Neural progenitor cell (in vitro differentiated cells): ENCODE data around the gene EHBP1. TPM values are rescaled to one million over a fixed set of nuclear protein-coding genes. Genes with fewer than 3 reads are reported as not detected.

Source experiments
- DNase-seq: peaks from one replicate; pipeline ENCODE4 v3.0.0-alpha.2; 2016; ENCODE audit warnings: low spot score
- H2AFZ ChIP-seq: fragments of 200-600 bp; sonication (generic); replicated peaks from 2 replicates; pipeline ENCODE4 v1.6.1; 2016; ENCODE audit warnings: antibody characterized with exemption
- H3F3A ChIP-seq: fragments of 200-600 bp; sonication (generic); 2 replicates; pipeline ENCODE4 v1.6.1; 2016; ENCODE audit warnings: antibody characterized with exemption, low read depth
- H3K27ac ChIP-seq: fragments of 200-600 bp; sonication (generic); 2 replicates; pipeline ENCODE4 v1.5.1; 2016; ENCODE audit warnings: mild to moderate bottlenecking
- H3K27me3 ChIP-seq: fragments of 200-600 bp; sonication (generic); 2 replicates; pipeline ENCODE4 v1.6.1; 2016; ENCODE audit warnings: mild to moderate bottlenecking, moderate library complexity
- H3K36me3 ChIP-seq: fragments of 200-600 bp; sonication (generic); 2 replicates; pipeline ENCODE4 v1.5.1; 2016
- H3K4me1 ChIP-seq: fragments of 200-600 bp; sonication (generic); 2 replicates; pipeline ENCODE4 v1.6.1; 2016; ENCODE audit warnings: mixed run types
- H3K4me2 ChIP-seq: fragments of 200-600 bp; sonication (generic); 2 replicates; pipeline ENCODE4 v1.6.1; 2016
- H3K4me3 ChIP-seq: fragments of 200-600 bp; sonication (generic); 2 replicates; pipeline ENCODE4 v1.5.1; 2016
- H3K79me2 ChIP-seq: fragments of 200-600 bp; sonication (generic); 2 replicates; pipeline ENCODE4 v1.6.1; 2016; ENCODE audit warnings: low read depth
- H3K9ac ChIP-seq: fragments of 200-600 bp; sonication (generic); 2 replicates; pipeline ENCODE4 v1.6.1; 2016
- H3K9me3 ChIP-seq: fragments of 200-600 bp; sonication (generic); 2 replicates; pipeline ENCODE4 v1.5.1; 2016; ENCODE audit warnings: low read depth
- H4K20me1 ChIP-seq: fragments of 200-600 bp; sonication (generic); 2 replicates; pipeline ENCODE4 v1.6.1; 2016; ENCODE audit warnings: low read depth
- H3K27ac Mint-ChIP-seq: 3 replicates; pipeline ENCODE4 v1.8.0; 2021; ENCODE audit warnings: mixed read lengths
- H3K27me3 Mint-ChIP-seq: 2 replicates; pipeline ENCODE4 v1.8.0; 2022; ENCODE audit warnings: low read depth, mild to moderate bottlenecking, inconsistent platforms, moderate library complexity, mixed read lengths; ENCODE audit not compliant: insufficient read depth
- H3K36me3 Mint-ChIP-seq: 3 replicates; pipeline ENCODE4 v1.8.0; 2021; ENCODE audit warnings: mixed read lengths
- H3K4me1 Mint-ChIP-seq: 3 replicates; pipeline ENCODE4 v1.8.0; 2021; ENCODE audit warnings: mixed read lengths
- H3K4me3 Mint-ChIP-seq: 3 replicates; pipeline ENCODE4 v1.8.0; 2021; ENCODE audit warnings: mild to moderate bottlenecking, moderate library complexity, mixed read lengths
- H3K9me3 Mint-ChIP-seq: 3 replicates; pipeline ENCODE4 v1.8.0; 2020; ENCODE audit warnings: mixed read lengths
- CTCF ChIP-seq: fragments of 200-600 bp; sonication (generic); IDR thresholded peaks from 2 replicates; pipeline ENCODE4 v1.5.1; 2017; ENCODE audit warnings: antibody characterized with exemption, mild to moderate bottlenecking
- EZH2 ChIP-seq: fragments of 200-600 bp; sonication (generic); IDR thresholded peaks from 2 replicates; pipeline ENCODE4 v1.6.1; 2017; ENCODE audit warnings: antibody characterized with exemption, mild to moderate bottlenecking, moderate library complexity
- EZH2phosphoT487 ChIP-seq: fragments of 200-600 bp; sonication (generic); IDR thresholded peaks from 2 replicates; pipeline ENCODE4 v1.6.1; 2017; ENCODE audit warnings: antibody characterized with exemption
- total RNA-seq: library from RNA; depleted of rRNA; stranded (reverse); fragments of >200 nt; gene quantifications from 2 replicates; pipeline ENCODE4 v1.2.3, GENCODE V29; 2015; ENCODE audit warnings: low replicate concordance

The EHBP1 gene
- total RNA-seq, 1 donor from 2014 or later, result 65.8 TPM

- H3K27ac Mint-ChIP-seq, result peak overlapping the region; percentile 91
- TF ChIP-seq CTCF (no peak), EZH2 (no peak), EZH2phosphoT487 (no peak)
Observed at GRCh38 chr2:62991605-62992004, 286.1 kb downstream of the EHBP1 start.

GRCh38 chr2:62992561-62992960 is 287.0 kb downstream of the EHBP1 start:
- peak; percentile 67 for DNase-seq
- peak overlapping the region; percentile 71 for H3K4me2 ChIP-seq
- no peaks in the 10 kb centered on the region for H3K9me3 ChIP-seq
- H3K27me3 Mint-ChIP-seq, result no peaks in the 10 kb centered on the region
- H2AFZ ChIP-seq, result no peak overlapping the region
- peak overlapping the region; percentile 85 for H3K27ac ChIP-seq
- TF ChIP-seq EZH2phosphoT487, result no peak
- no peak for TF ChIP-seq EZH2
- no peak for TF ChIP-seq CTCF
- no peaks in the 10 kb centered on the region for H3K27me3 ChIP-seq
- peaks cover 39% of the 10 kb centered on the region for H3F3A ChIP-seq
- H3K79me2 ChIP-seq, result no peaks in the 10 kb centered on the region
- peaks cover 61% of the 10 kb centered on the region for H3K4me1 ChIP-seq
- peak overlapping the region; percentile 62 for H3K4me3 Mint-ChIP-seq
- H3K4me1 Mint-ChIP-seq, result peaks cover 76% of the 10 kb centered on the region
- peaks cover 4% of the 10 kb centered on the region for H3K36me3 ChIP-seq
- no peaks in the 10 kb centered on the region for H3K9me3 Mint-ChIP-seq
- H3K36me3 Mint-ChIP-seq, result peaks cover 9% of the 10 kb centered on the region
- H4K20me1 ChIP-seq, result peaks cover 3% of the 10 kb centered on the region
- no peak overlapping the region for H3K9ac ChIP-seq
- H3K27ac Mint-ChIP-seq, result peak overlapping the region; percentile 93
- H3K4me3 ChIP-seq, result peak overlapping the region; percentile 19

More at GRCh38 chr2:62991605-62992004, 286.1 kb downstream of the EHBP1 start:
- H3K4me1 Mint-ChIP-seq, result peaks cover 73% of the 10 kb centered on the region
- no peaks in the 10 kb centered on the region for H3K79me2 ChIP-seq
- peak overlapping the region; percentile 71 for H3K4me2 ChIP-seq
- no peak overlapping the region for H2AFZ ChIP-seq
- H3K9me3 Mint-ChIP-seq, result no peaks in the 10 kb centered on the region
- H3K36me3 ChIP-seq, result peaks cover 4% of the 10 kb centered on the region
- no peaks in the 10 kb centered on the region for H3K27me3 ChIP-seq
- H3F3A ChIP-seq, result peaks cover 34% of the 10 kb centered on the region
- H4K20me1 ChIP-seq, result peaks cover 3% of the 10 kb centered on the region
- H3K27me3 Mint-ChIP-seq, result no peaks in the 10 kb centered on the region
- H3K9ac ChIP-seq, result no peak overlapping the region
- peaks cover 7% of the 10 kb centered on the region for H3K36me3 Mint-ChIP-seq
- peak overlapping the region; percentile 19 for H3K4me3 ChIP-seq
- H3K9me3 ChIP-seq, result no peaks in the 10 kb centered on the region
- H3K27ac ChIP-seq, result peak overlapping the region; percentile 85
- DNase-seq, result peak; percentile 48
- peaks cover 52% of the 10 kb centered on the region for H3K4me1 ChIP-seq
- H3K4me3 Mint-ChIP-seq, result peak overlapping the region; percentile 62

- no peaks in the 10 kb centered on the region for H3K27me3 ChIP-seq
- H3F3A ChIP-seq, result peaks cover 39% of the 10 kb centered on the region
- H3K9ac ChIP-seq, result no peak overlapping the region
- H3K4me3 Mint-ChIP-seq, result no peak overlapping the region
- H2AFZ ChIP-seq, result no peak overlapping the region
- H3K4me1 Mint-ChIP-seq, result peaks cover 67% of the 10 kb centered on the region
- H3K36me3 ChIP-seq, result peaks cover 4% of the 10 kb centered on the region
- H3K9me3 ChIP-seq, result no peaks in the 10 kb centered on the region
- H3K4me2 ChIP-seq, result no peak overlapping the region
- peak overlapping the region; percentile 94 for H3K27ac Mint-ChIP-seq
- TF ChIP-seq EZH2 (no peak), EZH2phosphoT487 (no peak), CTCF (no peak)
- peaks cover 61% of the 10 kb centered on the region for H3K4me1 ChIP-seq
- H4K20me1 ChIP-seq, result peaks cover 3% of the 10 kb centered on the region
- H3K4me3 ChIP-seq, result no peak overlapping the region
- no peak for DNase-seq
- no peaks in the 10 kb centered on the region for H3K27me3 Mint-ChIP-seq
- no peaks in the 10 kb centered on the region for H3K9me3 Mint-ChIP-seq
- peak overlapping the region; percentile 18 for H3K27ac ChIP-seq
- no peaks in the 10 kb centered on the region for H3K79me2 ChIP-seq
- H3K36me3 Mint-ChIP-seq, result peaks cover 8% of the 10 kb centered on the region
Observed at GRCh38 chr2:62994206-62994605, 288.7 kb downstream of the EHBP1 start.
